ENCODE data around the gene CD58.
"Not testable (repeated sequence)": the region's sequence is repeated elsewhere in the genome, so short reads cannot be mapped to it uniquely, and the experiment has no call there.

The CD58 gene

GRCh38 chr1:116570358-116571214 lies at the start of gene CD58:
Gene CD58 (minus strand): TSS chr1:116571026. CDS start chr1:116570972, 54 bp downstream.
- DNase-seq (ENCODE audit: low read depth in 2 of 2): peak; percentile 53 to 81

- not testable (repeated sequence) for DNase-seq (ENCODE audit: low read depth in 2 of 2)
These were observed 49.6 kb upstream of the CD58 start for GRCh38 chr1:116620392-116620791.

- DNase-seq (ENCODE audit: low read depth in 2 of 2): not testable (repeated sequence)
These were observed 48.3 kb upstream of the CD58 start for GRCh38 chr1:116619106-116619505.

GRCh38 chr1:116617808-116618207 lies 47.0 kb upstream of the CD58 start:
- not testable (repeated sequence) for DNase-seq (ENCODE audit: low read depth in 2 of 2)

GRCh38 chr1:116613825-116614224 lies 43.0 kb upstream of the CD58 start:
- not testable (repeated sequence) for DNase-seq (ENCODE audit: low read depth in 2 of 2)

- DNase-seq (ENCODE audit: low read depth in 2 of 2): not testable (repeated sequence)
These were observed 39.1 kb upstream of the CD58 start for GRCh38 chr1:116609801-116610371.

GRCh38 chr1:116608841-116609240 lies 38.0 kb upstream of the CD58 start:
- DNase-seq (ENCODE audit: low read depth in 2 of 2): not testable (repeated sequence)

- not testable (repeated sequence) for DNase-seq (ENCODE audit: low read depth in 2 of 2)
These were observed 37.3 kb upstream of the CD58 start for GRCh38 chr1:116608151-116608550.

GRCh38 chr1:116607463-116607862 lies 36.6 kb upstream of the CD58 start:
- not testable (repeated sequence) for DNase-seq (ENCODE audit: low read depth in 2 of 2)

GRCh38 chr1:116606067-116606466 lies 35.2 kb upstream of the CD58 start:
- DNase-seq (ENCODE audit: low read depth in 2 of 2): not testable (repeated sequence)

GRCh38 chr1:116605315-116605714 lies 34.5 kb upstream of the CD58 start:
- no peak for DNase-seq (ENCODE audit: low read depth in 2 of 2)

GRCh38 chr1:116604408-116604807 lies 33.6 kb upstream of the CD58 start:
- not testable (repeated sequence) for DNase-seq (ENCODE audit: low read depth in 2 of 2)

GRCh38 chr1:116603646-116604045 lies 32.8 kb upstream of the CD58 start:
- not testable (repeated sequence) for DNase-seq (ENCODE audit: low read depth in 2 of 2)

- not testable (repeated sequence) for DNase-seq (ENCODE audit: low read depth in 2 of 2)
These were observed 28.5 kb upstream of the CD58 start for GRCh38 chr1:116599369-116599768.

- not testable (repeated sequence) for DNase-seq (ENCODE audit: low read depth in 2 of 2)
These were observed 27.7 kb upstream of the CD58 start for GRCh38 chr1:116598420-116599036.

GRCh38 chr1:116597388-116597787 lies 26.6 kb upstream of the CD58 start:
- not testable (repeated sequence) for DNase-seq (ENCODE audit: low read depth in 2 of 2)

GRCh38 chr1:116596742-116597307 lies 26.0 kb upstream of the CD58 start:
- DNase-seq (ENCODE audit: low read depth in 2 of 2): not testable (repeated sequence)

- DNase-seq (ENCODE audit: low read depth in 2 of 2): not testable (repeated sequence)
These were observed 25.3 kb upstream of the CD58 start for GRCh38 chr1:116595946-116596741.

GRCh38 chr1:116595065-116595840 lies 24.4 kb upstream of the CD58 start:
- DNase-seq (ENCODE audit: low read depth in 2 of 2): not testable (repeated sequence)

- DNase-seq (ENCODE audit: low read depth in 2 of 2): not testable (repeated sequence)
These were observed 23.2 kb upstream of the CD58 start for GRCh38 chr1:116593977-116594376.
